ENCODE results near the gene ADD2.

ADD2 gene

GRCh38 chr2:70757966-70758365 is 10.0 kb downstream of the ADD2 start:
- H3K36me3 ChIP-seq (ENCODE audit: control insufficient read depth, insufficient read depth, low read length), result no peaks in the 10 kb centered on the region
- no peaks in the 10 kb centered on the region for H3K27me3 ChIP-seq (ENCODE audit: control insufficient read depth, insufficient read depth, low read length)
- H3K4me3 ChIP-seq (ENCODE audit: low read depth, low read length), result no peak overlapping the region
- no peaks in the 10 kb centered on the region for H3K9me3 ChIP-seq (ENCODE audit: control insufficient read depth, insufficient read depth, low read length)
- peaks cover 5% of the 10 kb centered on the region for H3K4me1 ChIP-seq (ENCODE audit: control insufficient read depth, insufficient read depth, low read length)
- H3K9ac ChIP-seq (ENCODE audit: low read depth, low read length), result no peak overlapping the region

- H3K9ac ChIP-seq (ENCODE audit: low read depth, low read length), result no peak overlapping the region
- H3K4me1 ChIP-seq (ENCODE audit: control insufficient read depth, insufficient read depth, low read length), result peaks cover 8% of the 10 kb centered on the region
- H3K27me3 ChIP-seq (ENCODE audit: control insufficient read depth, insufficient read depth, low read length), result no peaks in the 10 kb centered on the region
- no peak overlapping the region for H3K4me3 ChIP-seq (ENCODE audit: low read depth, low read length)
- no peaks in the 10 kb centered on the region for H3K9me3 ChIP-seq (ENCODE audit: control insufficient read depth, insufficient read depth, low read length)
- H3K36me3 ChIP-seq (ENCODE audit: control insufficient read depth, insufficient read depth, low read length), result no peaks in the 10 kb centered on the region
Measured at GRCh38 chr2:70757360-70757759, 10.6 kb downstream of the ADD2 start.

GRCh38 chr2:70756128-70756527 is 11.9 kb downstream of the ADD2 start:
- H3K9ac ChIP-seq (ENCODE audit: low read depth, low read length), result no peak overlapping the region
- H3K9me3 ChIP-seq (ENCODE audit: control insufficient read depth, insufficient read depth, low read length), result no peaks in the 10 kb centered on the region
- peaks cover 8% of the 10 kb centered on the region for H3K4me1 ChIP-seq (ENCODE audit: control insufficient read depth, insufficient read depth, low read length)
- H3K4me3 ChIP-seq (ENCODE audit: low read depth, low read length), result no peak overlapping the region
- H3K27me3 ChIP-seq (ENCODE audit: control insufficient read depth, insufficient read depth, low read length), result no peaks in the 10 kb centered on the region
- H3K36me3 ChIP-seq (ENCODE audit: control insufficient read depth, insufficient read depth, low read length), result no peaks in the 10 kb centered on the region

GRCh38 chr2:70753902-70754301 is 14.1 kb downstream of the ADD2 start:
- H3K36me3 ChIP-seq (ENCODE audit: control insufficient read depth, insufficient read depth, low read length), result no peaks in the 10 kb centered on the region

GRCh38 chr2:70753031-70753430 is 15.0 kb downstream of the ADD2 start:
- Histone ChIP-seq H3K36me3 (ENCODE audit: control insufficient read depth, insufficient read depth, low read length) (no peaks in the 10 kb centered on the region), H3K4me1 (ENCODE audit: control insufficient read depth, insufficient read depth, low read length) (peaks cover 20% of the 10 kb centered on the region), H3K9ac (ENCODE audit: low read depth, low read length) (no peak overlapping the region), H3K4me3 (ENCODE audit: low read depth, low read length) (no peak overlapping the region), H3K27me3 (ENCODE audit: control insufficient read depth, insufficient read depth, low read length) (no peaks in the 10 kb centered on the region), H3K9me3 (ENCODE audit: control insufficient read depth, insufficient read depth, low read length) (no peaks in the 10 kb centered on the region)

More at GRCh38 chr2:70753902-70754301, 14.1 kb downstream of the ADD2 start:
- H3K4me1 ChIP-seq (ENCODE audit: control insufficient read depth, insufficient read depth, low read length), result peaks cover 14% of the 10 kb centered on the region
- no peak overlapping the region for H3K4me3 ChIP-seq (ENCODE audit: low read depth, low read length)
- H3K27me3 ChIP-seq (ENCODE audit: control insufficient read depth, insufficient read depth, low read length), result no peaks in the 10 kb centered on the region
- H3K9ac ChIP-seq (ENCODE audit: low read depth, low read length), result no peak overlapping the region
- no peaks in the 10 kb centered on the region for H3K9me3 ChIP-seq (ENCODE audit: control insufficient read depth, insufficient read depth, low read length)

- Histone ChIP-seq H3K9me3 (ENCODE audit: control insufficient read depth, insufficient read depth, low read length) (no peaks in the 10 kb centered on the region), H3K4me1 (ENCODE audit: control insufficient read depth, insufficient read depth, low read length) (peaks cover 20% of the 10 kb centered on the region), H3K27me3 (ENCODE audit: control insufficient read depth, insufficient read depth, low read length) (no peaks in the 10 kb centered on the region), H3K36me3 (ENCODE audit: control insufficient read depth, insufficient read depth, low read length) (no peaks in the 10 kb centered on the region), H3K9ac (ENCODE audit: low read depth, low read length) (no peak overlapping the region), H3K4me3 (ENCODE audit: low read depth, low read length) (no peak overlapping the region)
Measured at GRCh38 chr2:70752396-70752795, 15.6 kb downstream of the ADD2 start.

GRCh38 chr2:70751881-70752280 is 16.1 kb downstream of the ADD2 start:
- H3K27me3 ChIP-seq (ENCODE audit: control insufficient read depth, insufficient read depth, low read length), result no peaks in the 10 kb centered on the region
- H3K9me3 ChIP-seq (ENCODE audit: control insufficient read depth, insufficient read depth, low read length), result no peaks in the 10 kb centered on the region
- H3K9ac ChIP-seq (ENCODE audit: low read depth, low read length), result no peak overlapping the region
- no peaks in the 10 kb centered on the region for H3K36me3 ChIP-seq (ENCODE audit: control insufficient read depth, insufficient read depth, low read length)
- no peak overlapping the region for H3K4me3 ChIP-seq (ENCODE audit: low read depth, low read length)
- peaks cover 20% of the 10 kb centered on the region for H3K4me1 ChIP-seq (ENCODE audit: control insufficient read depth, insufficient read depth, low read length)

- H3K4me3 ChIP-seq (ENCODE audit: low read depth, low read length), result no peak overlapping the region
- H3K9ac ChIP-seq (ENCODE audit: low read depth, low read length), result no peak overlapping the region
- no peaks in the 10 kb centered on the region for H3K27me3 ChIP-seq (ENCODE audit: control insufficient read depth, insufficient read depth, low read length)
- H3K36me3 ChIP-seq (ENCODE audit: control insufficient read depth, insufficient read depth, low read length), result no peaks in the 10 kb centered on the region
- no peaks in the 10 kb centered on the region for H3K9me3 ChIP-seq (ENCODE audit: control insufficient read depth, insufficient read depth, low read length)
- peaks cover 26% of the 10 kb centered on the region for H3K4me1 ChIP-seq (ENCODE audit: control insufficient read depth, insufficient read depth, low read length)
Measured at GRCh38 chr2:70750320-70750719, 17.7 kb downstream of the ADD2 start.

GRCh38 chr2:70748002-70748784 is 19.8 kb downstream of the ADD2 start:
- peaks cover 26% of the 10 kb centered on the region for H3K4me1 ChIP-seq (ENCODE audit: control insufficient read depth, insufficient read depth, low read length)
- H3K27me3 ChIP-seq (ENCODE audit: control insufficient read depth, insufficient read depth, low read length), result no peaks in the 10 kb centered on the region
- no peak overlapping the region for H3K9ac ChIP-seq (ENCODE audit: low read depth, low read length)
- H3K9me3 ChIP-seq (ENCODE audit: control insufficient read depth, insufficient read depth, low read length), result no peaks in the 10 kb centered on the region
- H3K4me3 ChIP-seq (ENCODE audit: low read depth, low read length), result no peak overlapping the region
- H3K36me3 ChIP-seq (ENCODE audit: control insufficient read depth, insufficient read depth, low read length), result no peaks in the 10 kb centered on the region

GRCh38 chr2:70747284-70747683 is 20.7 kb downstream of the ADD2 start:
- Histone ChIP-seq H3K36me3 (ENCODE audit: control insufficient read depth, insufficient read depth, low read length) (no peaks in the 10 kb centered on the region), H3K4me1 (ENCODE audit: control insufficient read depth, insufficient read depth, low read length) (peaks cover 20% of the 10 kb centered on the region), H3K27me3 (ENCODE audit: control insufficient read depth, insufficient read depth, low read length) (no peaks in the 10 kb centered on the region), H3K9ac (ENCODE audit: low read depth, low read length) (no peak overlapping the region), H3K9me3 (ENCODE audit: control insufficient read depth, insufficient read depth, low read length) (no peaks in the 10 kb centered on the region), H3K4me3 (ENCODE audit: low read depth, low read length) (no peak overlapping the region)

GRCh38 chr2:70746094-70746974 is 21.7 kb downstream of the ADD2 start:
- no peaks in the 10 kb centered on the region for H3K36me3 ChIP-seq (ENCODE audit: control insufficient read depth, insufficient read depth, low read length)
- H3K9ac ChIP-seq (ENCODE audit: low read depth, low read length), result no peak overlapping the region
- peaks cover 21% of the 10 kb centered on the region for H3K4me1 ChIP-seq (ENCODE audit: control insufficient read depth, insufficient read depth, low read length)

More at GRCh38 chr2:70746094-70746974, 21.7 kb downstream of the ADD2 start:
- H3K4me3 ChIP-seq (ENCODE audit: low read depth, low read length), result no peak overlapping the region
- H3K27me3 ChIP-seq (ENCODE audit: control insufficient read depth, insufficient read depth, low read length), result no peaks in the 10 kb centered on the region
- H3K9me3 ChIP-seq (ENCODE audit: control insufficient read depth, insufficient read depth, low read length), result no peaks in the 10 kb centered on the region

Measured in iPS-15b (cell line).